Astrocyte (in vitro differentiated cells and primary cell): ENCODE measurements around the gene UBE4B. TPM values are rescaled to one million over a fixed set of nuclear protein-coding genes. Genes with fewer than 3 reads are reported as not detected.
A peak's percentile ranks its signal among the peaks of the same experiment; 100 is the strongest.

Experiments
- DNase-seq: peaks from one replicate; pipeline ENCODE4 v3.0.0-alpha.2; 2010; ENCODE audit warnings: low read depth
- FAIRE-seq: peaks from 2 replicates; lab custom pipeline; 2011; peaks lifted over from hg19 to GRCh38; lab: Jason Lieb, UNC
- H2AFZ ChIP-seq: 2 replicates; pipeline ENCODE4 v1.6.0; 2012; ENCODE audit warnings: low read depth, low read length, inconsistent platforms
- H3K27ac ChIP-seq: 2 replicates; pipeline ENCODE4 v1.5.1; 2011; ENCODE audit warnings: low read depth, low read length, inconsistent platforms
- H3K27me3 ChIP-seq: 2 replicates; pipeline ENCODE4 v1.6.0; 2011; ENCODE audit warnings: low read length, inconsistent platforms; ENCODE audit not compliant: insufficient read depth
- H3K36me3 ChIP-seq: 2 replicates; pipeline ENCODE4 v1.5.1; 2011; ENCODE audit warnings: low read length, inconsistent platforms; ENCODE audit not compliant: insufficient read depth
- H3K4me1 ChIP-seq: 2 replicates; pipeline ENCODE4 v1.5.1; 2011; ENCODE audit warnings: low read length, inconsistent platforms; ENCODE audit not compliant: insufficient read depth
- H3K4me2 ChIP-seq: 2 replicates; pipeline ENCODE4 v1.6.0; 2012; ENCODE audit warnings: low read length, inconsistent platforms
- H3K4me3 ChIP-seq: 2 replicates; pipeline ENCODE4 v1.5.1; 2011; ENCODE audit warnings: low read depth, mild to moderate bottlenecking, low read length, inconsistent platforms; ENCODE audit not compliant: insufficient read depth
- H3K79me2 ChIP-seq: 2 replicates; pipeline ENCODE4 v1.6.0; 2012; ENCODE audit warnings: mild to moderate bottlenecking, low read length, inconsistent platforms; ENCODE audit not compliant: insufficient read depth
- H3K9ac ChIP-seq: 2 replicates; pipeline ENCODE4 v1.6.0; 2012; ENCODE audit warnings: mild to moderate bottlenecking, low read length, inconsistent platforms
- H3K9me3 ChIP-seq: 2 replicates; pipeline ENCODE4 v1.5.1; 2012; ENCODE audit warnings: low read depth, mild to moderate bottlenecking, low read length, inconsistent platforms; ENCODE audit not compliant: insufficient read depth
- H4K20me1 ChIP-seq: 2 replicates; pipeline ENCODE4 v1.6.0; 2012; ENCODE audit warnings: low read length, inconsistent platforms; ENCODE audit not compliant: insufficient read depth
- H3K27ac Mint-ChIP-seq: one replicate; pipeline ENCODE4 v1.8.0; 2021; ENCODE audit warnings: mild to moderate bottlenecking, mixed read lengths; ENCODE audit not compliant: unreplicated experiment
- H3K27me3 Mint-ChIP-seq: one replicate; pipeline ENCODE4 v1.8.0; 2021; ENCODE audit warnings: low read depth, mixed read lengths; ENCODE audit not compliant: unreplicated experiment
- H3K36me3 Mint-ChIP-seq: one replicate; pipeline ENCODE4 v1.8.0; 2021; ENCODE audit warnings: low read depth, mixed read lengths; ENCODE audit not compliant: unreplicated experiment
- H3K4me1 Mint-ChIP-seq: one replicate; pipeline ENCODE4 v1.8.0; 2021; ENCODE audit warnings: low read depth, mixed read lengths; ENCODE audit not compliant: unreplicated experiment
- H3K4me3 Mint-ChIP-seq: one replicate; pipeline ENCODE4 v1.8.0; 2021; ENCODE audit warnings: mild to moderate bottlenecking, moderate library complexity, mixed read lengths; ENCODE audit not compliant: unreplicated experiment
- H3K9me3 Mint-ChIP-seq: one replicate; pipeline ENCODE4 v1.8.0; 2021; ENCODE audit warnings: mild to moderate bottlenecking, mixed read lengths; ENCODE audit not compliant: unreplicated experiment
- EZH2 ChIP-seq: IDR thresholded peaks from 2 replicates; pipeline ENCODE4 v1.6.1; 2012; ENCODE audit warnings: mild to moderate bottlenecking, low read length, inconsistent platforms; ENCODE audit not compliant: insufficient read depth
- total RNA-seq: library from RNA; stranded (reverse); gene quantifications from 2 replicates; pipeline ENCODE4 v1.2.1, GENCODE V29; 2021
- TF ChIP-seq, protein P1 (sequence below): IDR thresholded peaks from 2 replicates; pipeline ENCODE4 v1.5.1; 2011; ENCODE audit warnings: low read depth, mild to moderate bottlenecking, inconsistent platforms, low read length, moderate library complexity; ENCODE audit not compliant: insufficient read depth

The UBE4B gene
- total RNA-seq, 1 donor from 2014 or later: 41.5 TPM

GRCh38 chr1:10207810-10208209 lies 175.1 kb downstream of the UBE4B start:
- Histone ChIP-seq H3K9me3 (no peaks in the 10 kb centered on the region), H3K79me2 (peaks cover 24% of the 10 kb centered on the region), H3K4me1 (peaks cover 6% of the 10 kb centered on the region), H3K27ac (no peak overlapping the region), H4K20me1 (peaks cover 15% of the 10 kb centered on the region), H3K4me2 (no peak overlapping the region), H2AFZ (no peak overlapping the region), H3K27me3 (no peaks in the 10 kb centered on the region), H3K36me3 (no peaks in the 10 kb centered on the region), H3K4me3 (no peak overlapping the region), H3K9ac (no peak overlapping the region)
- TF ChIP-seq EZH2: no peak
- TF ChIP-seq, protein P1, sequence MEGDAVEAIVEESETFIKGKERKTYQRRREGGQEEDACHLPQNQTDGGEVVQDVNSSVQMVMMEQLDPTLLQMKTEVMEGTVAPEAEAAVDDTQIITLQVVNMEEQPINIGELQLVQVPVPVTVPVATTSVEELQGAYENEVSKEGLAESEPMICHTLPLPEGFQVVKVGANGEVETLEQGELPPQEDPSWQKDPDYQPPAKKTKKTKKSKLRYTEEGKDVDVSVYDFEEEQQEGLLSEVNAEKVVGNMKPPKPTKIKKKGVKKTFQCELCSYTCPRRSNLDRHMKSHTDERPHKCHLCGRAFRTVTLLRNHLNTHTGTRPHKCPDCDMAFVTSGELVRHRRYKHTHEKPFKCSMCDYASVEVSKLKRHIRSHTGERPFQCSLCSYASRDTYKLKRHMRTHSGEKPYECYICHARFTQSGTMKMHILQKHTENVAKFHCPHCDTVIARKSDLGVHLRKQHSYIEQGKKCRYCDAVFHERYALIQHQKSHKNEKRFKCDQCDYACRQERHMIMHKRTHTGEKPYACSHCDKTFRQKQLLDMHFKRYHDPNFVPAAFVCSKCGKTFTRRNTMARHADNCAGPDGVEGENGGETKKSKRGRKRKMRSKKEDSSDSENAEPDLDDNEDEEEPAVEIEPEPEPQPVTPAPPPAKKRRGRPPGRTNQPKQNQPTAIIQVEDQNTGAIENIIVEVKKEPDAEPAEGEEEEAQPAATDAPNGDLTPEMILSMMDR: no peak
- H3K36me3 Mint-ChIP-seq: no peaks in the 10 kb centered on the region
- peaks cover 7% of the 10 kb centered on the region for H3K4me1 Mint-ChIP-seq
- H3K9me3 Mint-ChIP-seq: no peaks in the 10 kb centered on the region
- DNase-seq (no peak), FAIRE-seq (no peak)
- H3K27ac Mint-ChIP-seq: no peak overlapping the region
- no peak overlapping the region for H3K4me3 Mint-ChIP-seq
- no peaks in the 10 kb centered on the region for H3K27me3 Mint-ChIP-seq

- H3K4me1 ChIP-seq: peaks cover 12% of the 10 kb centered on the region
- Mint-ChIP-seq H3K4me1 (peaks cover 11% of the 10 kb centered on the region), H3K9me3 (no peaks in the 10 kb centered on the region), H3K4me3 (peak overlapping the region; percentile 27), H3K36me3 (no peaks in the 10 kb centered on the region), H3K27me3 (no peaks in the 10 kb centered on the region), H3K27ac (no peak overlapping the region)
- no peaks in the 10 kb centered on the region for H3K36me3 ChIP-seq
- no peak overlapping the region for H3K4me2 ChIP-seq
- H3K9ac ChIP-seq: no peak overlapping the region
- no peak overlapping the region for H2AFZ ChIP-seq
- H3K9me3 ChIP-seq: no peaks in the 10 kb centered on the region
- no peak overlapping the region for H3K4me3 ChIP-seq
- FAIRE-seq (no peak), DNase-seq (no peak)
- H3K27me3 ChIP-seq: no peaks in the 10 kb centered on the region
- no peak overlapping the region for H3K27ac ChIP-seq
- peaks cover 23% of the 10 kb centered on the region for H4K20me1 ChIP-seq
- H3K79me2 ChIP-seq: peaks cover 31% of the 10 kb centered on the region
- TF ChIP-seq EZH2: no peak
- TF ChIP-seq, protein P1: no peak
Observed at GRCh38 chr1:10208537-10208936, 175.8 kb downstream of the UBE4B start.

GRCh38 chr1:10209590-10209904 lies 176.8 kb downstream of the UBE4B start:
- FAIRE-seq (no peak), DNase-seq (no peak)
- Histone ChIP-seq H3K9me3 (no peaks in the 10 kb centered on the region), H2AFZ (peak overlapping the region; percentile 79), H4K20me1 (peaks cover 30% of the 10 kb centered on the region), H3K9ac (peak overlapping the region; percentile 98), H3K27me3 (no peaks in the 10 kb centered on the region), H3K4me3 (peak overlapping the region; percentile 72), H3K4me2 (peak overlapping the region; percentile 90), H3K4me1 (peaks cover 16% of the 10 kb centered on the region), H3K27ac (peak overlapping the region; percentile 98), H3K79me2 (peaks cover 40% of the 10 kb centered on the region), H3K36me3 (no peaks in the 10 kb centered on the region)
- H3K4me1 Mint-ChIP-seq: peaks cover 17% of the 10 kb centered on the region
- peak overlapping the region; percentile 90 for H3K4me3 Mint-ChIP-seq
- no peaks in the 10 kb centered on the region for H3K27me3 Mint-ChIP-seq
- H3K36me3 Mint-ChIP-seq: no peaks in the 10 kb centered on the region
- H3K27ac Mint-ChIP-seq: peak overlapping the region; percentile 99
- no peaks in the 10 kb centered on the region for H3K9me3 Mint-ChIP-seq
- TF ChIP-seq, protein P1: no peak
- no peak for TF ChIP-seq EZH2
